ENCODE measurements around the gene PEPD.

- no peak for TF ChIP-seq POLR2A (IDR thresholded peaks at IDR 0.05; ENCODE audit: low read length)
- no peak for TF ChIP-seq GATA1 (IDR thresholded peaks at IDR 0.05; ENCODE audit: low read depth, low read length)
These were observed 62.8 kb downstream of the PEPD start for GRCh38 chr19:33458807-33459206.

Measured in erythroblast (primary cell).